HUDEP-2 (cell line): ENCODE results near the gene MYO15A.
"Not testable (repeated sequence)": the region's sequence is repeated elsewhere in the genome, so short reads cannot be mapped to it uniquely, and the experiment has no call there.

Experiments
- DNase-seq, 76 experiments: peaks; one replicate each; lab custom pipeline; 2025; ENCODE audit not compliant: unreplicated experiment in 76 of 76; lab: John Stamatoyannopoulos, UW

MYO15A gene

GRCh38 chr17:18208092-18208491, 99.5 kb downstream of the MYO15A start:
- DNase-seq: no peak

- no peak for DNase-seq
Measured at GRCh38 chr17:18213666-18214270, 105.2 kb downstream of the MYO15A start.

- not testable (repeated sequence) for DNase-seq
Measured at GRCh38 chr17:18216906-18217305, 108.3 kb downstream of the MYO15A start.

GRCh38 chr17:18217412-18218015, 109.0 kb downstream of the MYO15A start:
- DNase-seq: peak in 64 of 76 experiments; percentile 4 to 79 (median 37)

- DNase-seq: no peak
Measured at GRCh38 chr17:18218756-18219415, 110.3 kb downstream of the MYO15A start.

- peak in 1 of 76 experiments; percentile 1 for DNase-seq
Measured at GRCh38 chr17:18224053-18224386, 115.5 kb downstream of the MYO15A start.

GRCh38 chr17:18224387-18225120, 116.0 kb downstream of the MYO15A start:
- DNase-seq: no peak

GRCh38 chr17:18225121-18225641, 116.6 kb downstream of the MYO15A start, which contains the start of gene LLGL1:
Gene LLGL1 (plus strand): TSS chr17:18225635. CDS start chr17:18225683, 48 bp downstream.
- DNase-seq: peak in 74 of 76 experiments; percentile 38 to 97 (median 89)

- peak in 10 of 76 experiments; percentile 8 to 35 (median 20) for DNase-seq
Measured at GRCh38 chr17:18225642-18226283, 117.2 kb downstream of the MYO15A start.

- no peak for DNase-seq
Measured at GRCh38 chr17:18226284-18226945, 117.9 kb downstream of the MYO15A start.

- DNase-seq: no peak
Measured at GRCh38 chr17:18227635-18228034, 119.1 kb downstream of the MYO15A start.

GRCh38 chr17:18228176-18228682, 119.7 kb downstream of the MYO15A start:
- DNase-seq: no peak

GRCh38 chr17:18229254-18229653, 120.7 kb downstream of the MYO15A start:
- DNase-seq: no peak
